ENCODE data around the gene EEF1AKMT3.

DNA sequence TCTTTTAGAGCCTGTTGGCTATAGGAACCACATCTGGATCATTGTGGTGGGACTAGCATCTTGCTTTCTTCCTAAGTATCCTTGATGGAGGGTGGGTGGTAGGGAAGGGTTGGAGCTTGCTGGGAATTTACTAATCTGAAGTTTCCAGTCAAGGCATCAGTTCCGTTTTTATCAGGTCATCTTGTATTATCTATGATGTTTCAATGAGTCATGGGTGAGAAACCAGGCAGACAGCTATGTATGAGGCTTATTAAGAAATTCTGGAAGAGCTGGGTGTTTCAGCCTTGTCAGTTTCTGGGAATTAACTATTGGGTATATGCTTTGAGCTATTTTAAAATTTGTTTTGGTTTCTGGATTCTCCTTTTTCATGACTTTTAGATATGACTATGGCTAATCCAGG is 21.5 kb downstream of the EEF1AKMT3 start:
- no peak for TF ChIP-seq EZH2 (IDR thresholded peaks at IDR 0.05; ENCODE audit: borderline replicate concordance, low read length)
- TF ChIP-seq, protein P1, sequence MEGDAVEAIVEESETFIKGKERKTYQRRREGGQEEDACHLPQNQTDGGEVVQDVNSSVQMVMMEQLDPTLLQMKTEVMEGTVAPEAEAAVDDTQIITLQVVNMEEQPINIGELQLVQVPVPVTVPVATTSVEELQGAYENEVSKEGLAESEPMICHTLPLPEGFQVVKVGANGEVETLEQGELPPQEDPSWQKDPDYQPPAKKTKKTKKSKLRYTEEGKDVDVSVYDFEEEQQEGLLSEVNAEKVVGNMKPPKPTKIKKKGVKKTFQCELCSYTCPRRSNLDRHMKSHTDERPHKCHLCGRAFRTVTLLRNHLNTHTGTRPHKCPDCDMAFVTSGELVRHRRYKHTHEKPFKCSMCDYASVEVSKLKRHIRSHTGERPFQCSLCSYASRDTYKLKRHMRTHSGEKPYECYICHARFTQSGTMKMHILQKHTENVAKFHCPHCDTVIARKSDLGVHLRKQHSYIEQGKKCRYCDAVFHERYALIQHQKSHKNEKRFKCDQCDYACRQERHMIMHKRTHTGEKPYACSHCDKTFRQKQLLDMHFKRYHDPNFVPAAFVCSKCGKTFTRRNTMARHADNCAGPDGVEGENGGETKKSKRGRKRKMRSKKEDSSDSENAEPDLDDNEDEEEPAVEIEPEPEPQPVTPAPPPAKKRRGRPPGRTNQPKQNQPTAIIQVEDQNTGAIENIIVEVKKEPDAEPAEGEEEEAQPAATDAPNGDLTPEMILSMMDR (IDR thresholded peaks at IDR 0.05; ENCODE audit: low read length) = no peak

All from OCI-LY1 (cell line).